ENCODE measurements around the gene CD2AP.

CD2AP gene

GRCh38 chr6:47455533-47456209 is 21.9 kb upstream of the CD2AP start:
- no peak overlapping the region for H3K27ac ChIP-seq (ENCODE audit: low read depth, low read length)
- no peak overlapping the region for H3K9ac ChIP-seq (ENCODE audit: low read length)
- H3K9me2 ChIP-seq (replicated peaks; ENCODE audit: insufficient read depth, low read length) = no peaks in the 10 kb centered on the region
- no peaks in the 10 kb centered on the region for H4K20me1 ChIP-seq (ENCODE audit: low read depth, low read length)
- H2AFZ ChIP-seq (ENCODE audit: low read depth, low read length, severe bottlenecking) = no peak overlapping the region
- no peak overlapping the region for H3K4me3 ChIP-seq (ENCODE audit: insufficient read depth, low read length, poor library complexity, severe bottlenecking)
- H3K27me3 ChIP-seq (ENCODE audit: low read length) = no peaks in the 10 kb centered on the region
- no peaks in the 10 kb centered on the region for H3K9me3 ChIP-seq (ENCODE audit: insufficient read depth, low read length)
- peaks cover 5% of the 10 kb centered on the region; the same call in 1 of the 2 replicates for H3F3A ChIP-seq (ENCODE audit: insufficient read depth)
- no peak overlapping the region for H3K4me2 ChIP-seq (ENCODE audit: low read depth, low read length, poor library complexity, severe bottlenecking)
- H3K79me2 ChIP-seq (ENCODE audit: insufficient read depth, low read length) = no peaks in the 10 kb centered on the region
- TF ChIP-seq CTCF (IDR thresholded peaks at IDR 0.05; ENCODE audit: insufficient read depth, low read length, poor library complexity, severe bottlenecking) (no peak), EZH2phosphoT487 (conservative IDR thresholded peaks at IDR 0.05; ENCODE audit: low read length) (no peak)
- no peaks in the 10 kb centered on the region for H3K36me3 ChIP-seq (ENCODE audit: low read length)

GRCh38 chr6:47456536-47456975 is 21.0 kb upstream of the CD2AP start:
- H2AFZ ChIP-seq (ENCODE audit: low read depth, low read length, severe bottlenecking) = no peak overlapping the region
- no peaks in the 10 kb centered on the region for H3K27me3 ChIP-seq (ENCODE audit: low read length)
- H3K9me2 ChIP-seq (replicated peaks; ENCODE audit: insufficient read depth, low read length) = no peaks in the 10 kb centered on the region
- no peaks in the 10 kb centered on the region for H3K36me3 ChIP-seq (ENCODE audit: low read length)
- H4K20me1 ChIP-seq (ENCODE audit: low read depth, low read length) = no peaks in the 10 kb centered on the region
- H3F3A ChIP-seq (ENCODE audit: insufficient read depth) = peaks cover 5% of the 10 kb centered on the region; the same call in 1 of the 2 replicates
- H3K27ac ChIP-seq (ENCODE audit: low read depth, low read length) = no peak overlapping the region
- no peak overlapping the region for H3K4me2 ChIP-seq (ENCODE audit: low read depth, low read length, poor library complexity, severe bottlenecking)
- no peaks in the 10 kb centered on the region for H3K9me3 ChIP-seq (ENCODE audit: insufficient read depth, low read length)
- TF ChIP-seq EZH2phosphoT487 (conservative IDR thresholded peaks at IDR 0.05; ENCODE audit: low read length) = no peak
- TF ChIP-seq CTCF (IDR thresholded peaks at IDR 0.05; ENCODE audit: insufficient read depth, low read length, poor library complexity, severe bottlenecking) = no peak
- H3K4me3 ChIP-seq (ENCODE audit: insufficient read depth, low read length, poor library complexity, severe bottlenecking) = no peak overlapping the region
- no peaks in the 10 kb centered on the region for H3K79me2 ChIP-seq (ENCODE audit: insufficient read depth, low read length)
- no peak overlapping the region for H3K9ac ChIP-seq (ENCODE audit: low read length)

- no peak for TF ChIP-seq CTCF (IDR thresholded peaks at IDR 0.05; ENCODE audit: insufficient read depth, low read length, poor library complexity, severe bottlenecking)
- no peak for TF ChIP-seq EZH2phosphoT487 (conservative IDR thresholded peaks at IDR 0.05; ENCODE audit: low read length)
- H3K9me2 ChIP-seq (replicated peaks; ENCODE audit: insufficient read depth, low read length) = no peaks in the 10 kb centered on the region
- H4K20me1 ChIP-seq (ENCODE audit: low read depth, low read length) = no peaks in the 10 kb centered on the region
- H3K4me2 ChIP-seq (ENCODE audit: low read depth, low read length, poor library complexity, severe bottlenecking) = no peak overlapping the region
- no peaks in the 10 kb centered on the region for H3K9me3 ChIP-seq (ENCODE audit: insufficient read depth, low read length)
- no peak overlapping the region for H2AFZ ChIP-seq (ENCODE audit: low read depth, low read length, severe bottlenecking)
- peaks cover 11% of the 10 kb centered on the region for H3F3A ChIP-seq (ENCODE audit: insufficient read depth)
- H3K36me3 ChIP-seq (ENCODE audit: low read length) = no peaks in the 10 kb centered on the region
- no peak overlapping the region for H3K4me3 ChIP-seq (ENCODE audit: insufficient read depth, low read length, poor library complexity, severe bottlenecking)
- no peaks in the 10 kb centered on the region for H3K27me3 ChIP-seq (ENCODE audit: low read length)
- H3K9ac ChIP-seq (ENCODE audit: low read length) = no peak overlapping the region
- no peak overlapping the region for H3K27ac ChIP-seq (ENCODE audit: low read depth, low read length)
- no peaks in the 10 kb centered on the region for H3K79me2 ChIP-seq (ENCODE audit: insufficient read depth, low read length)
Observed at GRCh38 chr6:47457370-47457769, 20.2 kb upstream of the CD2AP start.
